ENCODE data around the gene ATF7.

ATF7 gene

GRCh38 chr12:53539526-53539925 lies 86.7 kb downstream of the ATF7 start:
- Histone ChIP-seq H3K4me1 (no peaks in the 10 kb centered on the region), H3K9me3 (no peaks in the 10 kb centered on the region), H3K4me3 (ENCODE audit: low read depth, low read length) (no peak overlapping the region), H3K27me3 (no peaks in the 10 kb centered on the region), H3K36me3 (peaks cover 15% of the 10 kb centered on the region)
- TF ChIP-seq CTCF (IDR thresholded peaks at IDR 0.05; ENCODE audit: low read depth, low read length): no peak
- DNase-seq: no peak

DNA sequence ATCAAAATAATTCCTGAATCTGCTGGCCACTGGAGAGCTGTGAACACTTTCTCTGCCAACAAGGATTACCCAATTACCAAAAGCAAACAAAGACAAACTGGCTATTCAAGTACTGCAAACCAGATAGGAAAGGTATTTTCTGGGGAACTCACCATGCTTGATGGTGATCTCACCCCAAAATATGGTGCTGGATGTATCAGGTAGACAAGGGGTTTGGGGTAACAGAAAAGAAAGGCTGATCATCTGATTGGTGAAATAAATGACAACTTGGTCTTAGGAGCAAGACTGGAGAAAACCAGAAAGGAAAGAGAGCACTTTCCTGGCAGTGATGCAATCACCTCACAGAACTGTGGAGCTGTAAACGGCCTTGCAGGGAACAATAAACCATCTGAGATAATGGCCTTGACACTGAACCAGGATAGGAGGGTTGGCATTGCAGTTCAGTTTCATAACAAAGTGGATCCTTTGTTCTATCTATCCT lies 87.9 kb downstream of the ATF7 start:
- H3K27me3 ChIP-seq: no peaks in the 10 kb centered on the region
- no peak for TF ChIP-seq CTCF (IDR thresholded peaks at IDR 0.05; ENCODE audit: low read depth, low read length)
- DNase-seq: no peak
- peaks cover 23% of the 10 kb centered on the region for H3K36me3 ChIP-seq
- H3K9me3 ChIP-seq: no peaks in the 10 kb centered on the region
- H3K4me3 ChIP-seq (ENCODE audit: low read depth, low read length): no peak overlapping the region
- no peaks in the 10 kb centered on the region for H3K4me1 ChIP-seq

GRCh38 chr12:53536962-53537361 lies 89.2 kb downstream of the ATF7 start:
- no peaks in the 10 kb centered on the region for H3K27me3 ChIP-seq
- no peak for DNase-seq
- no peak overlapping the region for H3K4me3 ChIP-seq (ENCODE audit: low read depth, low read length)
- peaks cover 20% of the 10 kb centered on the region for H3K36me3 ChIP-seq
- H3K4me1 ChIP-seq: no peaks in the 10 kb centered on the region
- no peak for TF ChIP-seq CTCF (IDR thresholded peaks at IDR 0.05; ENCODE audit: low read depth, low read length)
- no peaks in the 10 kb centered on the region for H3K9me3 ChIP-seq

DNA sequence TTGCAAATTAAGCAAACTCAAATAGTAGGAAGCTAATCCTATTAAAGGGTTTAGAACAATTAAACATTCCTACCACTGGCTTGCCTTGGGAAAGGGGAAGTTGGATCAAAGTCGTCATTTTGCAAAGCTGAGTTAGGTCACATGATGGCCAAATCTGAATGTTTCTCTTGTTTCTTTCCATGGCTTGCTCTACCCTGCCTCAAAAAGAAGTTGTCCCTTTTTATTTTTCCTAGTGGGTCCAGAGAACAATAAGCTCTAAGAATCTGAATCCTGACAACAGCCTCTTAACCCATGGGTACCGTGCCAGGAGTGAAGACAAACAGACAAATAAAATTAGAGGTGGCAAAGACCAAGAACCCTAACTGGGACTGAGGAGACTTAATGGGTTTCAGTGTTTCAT lies 92.7 kb downstream of the ATF7 start:
- Histone ChIP-seq H3K27me3 (no peaks in the 10 kb centered on the region), H3K4me1 (no peaks in the 10 kb centered on the region), H3K36me3 (peaks cover 24% of the 10 kb centered on the region), H3K4me3 (ENCODE audit: low read depth, low read length) (no peak overlapping the region), H3K9me3 (no peaks in the 10 kb centered on the region)
- DNase-seq: no peak
- no peak for TF ChIP-seq CTCF (IDR thresholded peaks at IDR 0.05; ENCODE audit: low read depth, low read length)

- Histone ChIP-seq H3K9me3 (no peaks in the 10 kb centered on the region), H3K4me1 (no peaks in the 10 kb centered on the region), H3K4me3 (ENCODE audit: low read depth, low read length) (no peak overlapping the region), H3K36me3 (peaks cover 24% of the 10 kb centered on the region), H3K27me3 (no peaks in the 10 kb centered on the region)
- DNase-seq: no peak
- no peak for TF ChIP-seq CTCF (IDR thresholded peaks at IDR 0.05; ENCODE audit: low read depth, low read length)
Measured at GRCh38 chr12:53532524-53533445, 93.4 kb downstream of the ATF7 start.

DNA sequence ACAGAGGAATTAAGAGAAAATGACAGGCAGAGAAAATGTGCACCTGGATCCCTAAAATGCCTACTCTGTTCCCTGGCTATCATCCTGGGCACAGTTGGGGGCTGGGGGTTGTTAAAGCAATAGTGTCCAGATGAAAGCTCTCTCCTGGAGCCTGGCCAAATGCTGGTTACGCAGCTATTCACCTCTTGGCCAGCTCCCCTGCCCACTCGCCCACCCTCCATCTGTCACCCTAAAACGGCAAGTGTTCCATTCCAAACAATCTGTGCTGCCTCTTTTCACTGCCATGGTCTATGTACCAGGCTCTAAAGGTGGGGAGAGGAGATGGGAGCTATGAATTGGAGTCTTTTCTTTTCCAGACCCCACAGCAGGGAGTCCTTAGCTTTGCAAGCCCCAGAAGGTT lies 94.2 kb downstream of the ATF7 start:
- peaks cover 24% of the 10 kb centered on the region for H3K36me3 ChIP-seq
- DNase-seq: no peak
- no peak for TF ChIP-seq CTCF (IDR thresholded peaks at IDR 0.05; ENCODE audit: low read depth, low read length)
- no peak overlapping the region for H3K4me3 ChIP-seq (ENCODE audit: low read depth, low read length)
- no peaks in the 10 kb centered on the region for H3K9me3 ChIP-seq
- no peaks in the 10 kb centered on the region for H3K4me1 ChIP-seq
- no peaks in the 10 kb centered on the region for H3K27me3 ChIP-seq
